ENCODE results near the gene EVC2.

DNA sequence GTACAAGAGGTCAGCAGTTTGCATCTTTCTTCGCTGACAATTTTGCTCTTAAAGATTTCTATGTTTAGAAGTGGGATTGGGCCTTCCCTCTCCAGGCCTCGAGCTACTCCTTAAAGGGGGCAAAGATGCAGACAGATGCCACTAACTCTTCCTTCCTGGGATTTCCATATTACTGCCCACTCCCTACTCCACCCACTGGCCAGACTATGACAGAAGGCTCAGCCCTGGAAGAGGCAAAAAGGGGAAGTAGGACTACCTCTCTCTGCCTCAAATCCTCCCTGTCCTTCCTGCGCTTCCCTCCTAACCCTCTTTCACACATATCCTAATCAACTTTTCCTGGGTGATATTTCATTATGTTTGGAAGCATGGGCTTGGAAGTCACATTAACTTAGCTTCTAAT, 58.3 kb downstream of the EVC2 start:
- TF ChIP-seq, protein P1, sequence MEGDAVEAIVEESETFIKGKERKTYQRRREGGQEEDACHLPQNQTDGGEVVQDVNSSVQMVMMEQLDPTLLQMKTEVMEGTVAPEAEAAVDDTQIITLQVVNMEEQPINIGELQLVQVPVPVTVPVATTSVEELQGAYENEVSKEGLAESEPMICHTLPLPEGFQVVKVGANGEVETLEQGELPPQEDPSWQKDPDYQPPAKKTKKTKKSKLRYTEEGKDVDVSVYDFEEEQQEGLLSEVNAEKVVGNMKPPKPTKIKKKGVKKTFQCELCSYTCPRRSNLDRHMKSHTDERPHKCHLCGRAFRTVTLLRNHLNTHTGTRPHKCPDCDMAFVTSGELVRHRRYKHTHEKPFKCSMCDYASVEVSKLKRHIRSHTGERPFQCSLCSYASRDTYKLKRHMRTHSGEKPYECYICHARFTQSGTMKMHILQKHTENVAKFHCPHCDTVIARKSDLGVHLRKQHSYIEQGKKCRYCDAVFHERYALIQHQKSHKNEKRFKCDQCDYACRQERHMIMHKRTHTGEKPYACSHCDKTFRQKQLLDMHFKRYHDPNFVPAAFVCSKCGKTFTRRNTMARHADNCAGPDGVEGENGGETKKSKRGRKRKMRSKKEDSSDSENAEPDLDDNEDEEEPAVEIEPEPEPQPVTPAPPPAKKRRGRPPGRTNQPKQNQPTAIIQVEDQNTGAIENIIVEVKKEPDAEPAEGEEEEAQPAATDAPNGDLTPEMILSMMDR (conservative IDR thresholded peaks at IDR 0.05; ENCODE audit: low read length) = no peak
- TF ChIP-seq EZH2phosphoT487 (IDR thresholded peaks at IDR 0.05; ENCODE audit: borderline replicate concordance) = no peak
